Measurements from ENCODE around the gene PADI4. TPM values are rescaled to one million over a fixed set of nuclear protein-coding genes. Genes with fewer than 3 reads are reported as not detected.
A peak's percentile ranks its signal among the peaks of the same experiment; 100 is the strongest.
"Not testable (repeated sequence)": the region's sequence is repeated elsewhere in the genome, so short reads cannot be mapped to it uniquely, and the experiment has no call there.

PADI4 gene
- total RNA-seq, 3 donors from 2014 or later = 0.08 to 0.71 (median 0.66) TPM

GRCh38 chr1:17392199-17392740, 84.3 kb downstream of the PADI4 start:
- H3K9me3 Mint-ChIP-seq = no peaks in the 10 kb centered on the region
- ATAC-seq (no peak), DNase-seq (no peak)
- peaks cover 3% of the 10 kb centered on the region for H3K27me3 Mint-ChIP-seq (ENCODE audit: low read depth)
- no peak overlapping the region for H3K4me3 Mint-ChIP-seq
- peaks cover 3% of the 10 kb centered on the region for H3K4me1 Mint-ChIP-seq (ENCODE audit: low read depth)
- H3K36me3 Mint-ChIP-seq (ENCODE audit: insufficient read depth) = no peaks in the 10 kb centered on the region

DNA sequence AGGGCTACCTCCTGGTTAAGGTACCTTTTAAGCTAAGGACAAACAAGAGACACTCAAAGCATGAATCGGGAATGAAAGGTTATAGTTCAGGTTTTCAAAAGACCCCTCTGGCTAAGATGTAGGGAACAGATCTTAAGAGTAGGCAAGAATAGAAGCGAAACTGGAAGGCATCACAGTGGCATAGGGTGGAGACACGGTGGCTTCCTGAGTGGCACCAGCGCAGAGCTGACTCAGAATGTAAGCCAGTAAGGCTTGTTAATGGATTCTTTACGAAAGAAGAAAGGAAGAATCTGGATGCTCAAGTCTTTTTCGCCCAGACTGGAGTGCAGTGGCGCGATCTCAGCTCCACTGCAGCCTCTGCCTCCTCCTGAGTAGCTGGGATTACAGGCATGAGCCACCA, 85.2 kb downstream of the PADI4 start:
- peaks cover 3% of the 10 kb centered on the region for H3K4me1 Mint-ChIP-seq (ENCODE audit: low read depth)
- DNase-seq = no peak
- H3K9me3 Mint-ChIP-seq = no peaks in the 10 kb centered on the region
- no peak for ATAC-seq
- no peak overlapping the region for H3K4me3 Mint-ChIP-seq
- H3K27me3 Mint-ChIP-seq (ENCODE audit: low read depth) = peaks cover 3% of the 10 kb centered on the region
- H3K36me3 Mint-ChIP-seq (ENCODE audit: insufficient read depth) = no peaks in the 10 kb centered on the region

GRCh38 chr1:17397910-17398695, 90.1 kb downstream of the PADI4 start:
- DNase-seq (no peak), ATAC-seq (no peak)
- no peaks in the 10 kb centered on the region for H3K27me3 Mint-ChIP-seq (ENCODE audit: low read depth)
- no peaks in the 10 kb centered on the region for H3K9me3 Mint-ChIP-seq
- no peaks in the 10 kb centered on the region for H3K36me3 Mint-ChIP-seq (ENCODE audit: insufficient read depth)
- H3K4me3 Mint-ChIP-seq = no peak overlapping the region
- H3K4me1 Mint-ChIP-seq (ENCODE audit: low read depth) = peaks cover under 1% of the 10 kb centered on the region

- H3K9me3 Mint-ChIP-seq = no peaks in the 10 kb centered on the region
- H3K4me3 Mint-ChIP-seq = no peak overlapping the region
- no peaks in the 10 kb centered on the region for H3K27me3 Mint-ChIP-seq (ENCODE audit: low read depth)
- no peaks in the 10 kb centered on the region for H3K36me3 Mint-ChIP-seq (ENCODE audit: insufficient read depth)
- ATAC-seq = no peak
- no peak for DNase-seq
- no peaks in the 10 kb centered on the region for H3K4me1 Mint-ChIP-seq (ENCODE audit: low read depth)
These were observed 92.8 kb downstream of the PADI4 start for GRCh38 chr1:17400725-17401341.

GRCh38 chr1:17401841-17402240, 93.8 kb downstream of the PADI4 start:
- Mint-ChIP-seq H3K27me3 (ENCODE audit: low read depth) (no peaks in the 10 kb centered on the region), H3K36me3 (ENCODE audit: insufficient read depth) (peaks cover 2% of the 10 kb centered on the region), H3K4me3 (no peak overlapping the region), H3K4me1 (ENCODE audit: low read depth) (peaks cover 2% of the 10 kb centered on the region), H3K9me3 (no peaks in the 10 kb centered on the region)
- DNase-seq (no peak), ATAC-seq (no peak)

- ATAC-seq = no peak
- H3K36me3 Mint-ChIP-seq (ENCODE audit: insufficient read depth) = peaks cover 12% of the 10 kb centered on the region
These were observed 95.1 kb downstream of the PADI4 start for GRCh38 chr1:17403081-17403480.

GRCh38 chr1:17404034-17404684, 96.2 kb downstream of the PADI4 start:
- H3K4me3 Mint-ChIP-seq = no peak overlapping the region
- no peak for DNase-seq
- H3K27me3 Mint-ChIP-seq (ENCODE audit: low read depth) = no peaks in the 10 kb centered on the region
- peaks cover 2% of the 10 kb centered on the region for H3K4me1 Mint-ChIP-seq (ENCODE audit: low read depth)
- H3K36me3 Mint-ChIP-seq (ENCODE audit: insufficient read depth) = peaks cover 20% of the 10 kb centered on the region
- no peaks in the 10 kb centered on the region for H3K9me3 Mint-ChIP-seq
- ATAC-seq = no peak

More at GRCh38 chr1:17403081-17403480, 95.1 kb downstream of the PADI4 start:
- Mint-ChIP-seq H3K27me3 (ENCODE audit: low read depth) (no peaks in the 10 kb centered on the region), H3K9me3 (no peaks in the 10 kb centered on the region), H3K4me1 (ENCODE audit: low read depth) (peaks cover 2% of the 10 kb centered on the region), H3K4me3 (no peak overlapping the region)
- no peak for DNase-seq

DNA sequence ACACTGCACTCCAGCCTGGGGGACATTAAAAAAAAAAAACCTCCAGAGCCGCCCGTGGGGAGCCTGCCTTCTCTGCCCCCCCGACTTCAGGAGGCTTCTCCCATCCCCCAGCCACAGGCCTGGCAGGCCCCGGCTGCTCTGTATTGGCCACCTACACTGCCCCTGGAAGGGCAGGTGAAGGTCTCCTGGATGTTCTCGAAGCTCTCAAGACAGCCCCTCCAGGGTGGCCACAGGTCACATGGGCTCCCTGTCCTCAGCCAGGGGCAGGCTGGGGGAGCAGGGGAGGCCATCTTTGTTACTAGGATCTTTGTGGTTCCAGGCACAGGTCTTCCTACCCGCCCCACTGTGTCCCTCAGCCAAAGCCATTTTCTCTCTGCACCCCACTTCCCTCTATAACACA, 96.8 kb downstream of the PADI4 start:
- H3K4me3 Mint-ChIP-seq = no peak overlapping the region
- H3K4me1 Mint-ChIP-seq (ENCODE audit: low read depth) = peaks cover 2% of the 10 kb centered on the region
- ATAC-seq = no peak
- H3K9me3 Mint-ChIP-seq = no peaks in the 10 kb centered on the region
- H3K36me3 Mint-ChIP-seq (ENCODE audit: insufficient read depth) = peaks cover 25% of the 10 kb centered on the region
- H3K27me3 Mint-ChIP-seq (ENCODE audit: low read depth) = no peaks in the 10 kb centered on the region
- DNase-seq = no peak

GRCh38 chr1:17405898-17406759, 98.1 kb downstream of the PADI4 start:
- H3K4me1 Mint-ChIP-seq (ENCODE audit: low read depth) = peaks cover 2% of the 10 kb centered on the region
- H3K4me3 Mint-ChIP-seq = no peak overlapping the region
- no peaks in the 10 kb centered on the region for H3K9me3 Mint-ChIP-seq
- H3K27me3 Mint-ChIP-seq (ENCODE audit: low read depth) = no peaks in the 10 kb centered on the region
- peaks cover 36% of the 10 kb centered on the region for H3K36me3 Mint-ChIP-seq (ENCODE audit: insufficient read depth)
- peak; percentile 21 for DNase-seq
- ATAC-seq = peak; percentile 76 to 82

DNA sequence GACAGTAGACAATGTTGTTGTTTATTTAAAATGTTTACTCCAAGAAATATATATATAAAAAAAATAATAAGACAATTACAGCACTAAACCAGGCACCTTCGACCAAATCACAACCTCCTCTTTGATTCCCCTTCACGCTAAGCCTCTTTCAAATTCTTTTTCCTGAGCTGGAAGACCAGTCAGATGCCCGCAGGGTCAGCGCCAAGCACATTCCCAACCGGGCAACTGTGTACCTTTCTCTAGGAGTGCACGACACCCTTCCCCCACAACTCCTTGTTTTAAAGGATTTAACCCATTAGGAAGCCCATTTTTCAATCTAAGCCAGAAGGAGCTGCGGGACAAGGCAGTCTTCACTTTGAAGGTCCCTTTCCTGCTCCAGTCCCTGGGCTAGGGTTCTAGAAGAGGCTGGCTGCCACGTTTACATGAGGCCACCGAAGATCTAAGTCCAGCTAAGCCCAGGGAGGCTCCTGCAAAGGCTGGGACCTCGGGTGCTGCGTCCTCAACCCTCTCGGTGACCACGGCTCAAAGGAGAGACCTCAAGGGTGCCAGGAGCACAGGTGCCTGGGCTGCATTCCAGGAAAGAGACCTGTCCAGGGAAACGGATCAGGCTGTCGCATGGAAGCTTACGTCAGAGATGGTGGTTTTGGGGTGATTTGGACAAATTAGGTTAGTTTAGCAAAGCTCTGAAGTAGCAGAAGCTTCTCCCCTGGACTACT, 98.9 kb downstream of the PADI4 start:
- peaks cover 39% of the 10 kb centered on the region for H3K36me3 Mint-ChIP-seq (ENCODE audit: insufficient read depth)
- not testable (repeated sequence) for H3K4me3 Mint-ChIP-seq; H3K27me3 Mint-ChIP-seq (ENCODE audit: low read depth); DNase-seq; H3K4me1 Mint-ChIP-seq (ENCODE audit: low read depth); ATAC-seq; H3K9me3 Mint-ChIP-seq

DNA sequence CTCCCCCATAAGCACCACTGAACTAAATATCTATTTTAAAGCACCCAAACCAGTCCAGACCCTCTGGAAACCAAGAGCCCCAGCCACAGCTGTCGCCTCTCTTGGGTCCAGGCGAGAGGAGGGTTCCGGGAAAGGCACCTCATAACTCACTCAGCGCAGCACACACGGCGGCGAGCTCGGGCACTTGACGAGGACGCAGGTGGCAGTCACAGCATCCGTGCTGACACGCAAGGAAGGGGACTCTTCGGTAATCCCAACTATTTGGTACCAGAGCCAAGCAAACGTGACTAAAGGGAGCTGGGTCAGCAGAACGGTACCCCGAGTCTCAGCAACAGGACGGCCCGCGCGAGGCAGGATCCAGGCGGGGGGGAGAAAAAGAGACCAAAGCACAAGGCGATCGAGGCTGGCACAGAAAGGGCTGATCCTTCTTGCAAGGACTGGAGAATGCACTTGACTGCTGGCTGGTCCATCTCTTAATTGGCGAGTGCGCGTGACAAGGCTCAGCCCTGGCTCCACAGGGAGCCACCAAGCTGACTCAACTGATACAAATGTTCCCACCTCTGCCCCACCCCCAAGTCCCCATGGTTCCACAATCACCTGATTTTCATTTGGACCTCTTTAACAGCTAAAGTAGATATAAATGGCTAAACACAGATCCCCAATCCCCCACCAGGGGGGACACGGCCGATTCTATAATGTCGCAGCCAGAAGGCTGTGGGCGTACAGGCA, 100.0 kb downstream of the PADI4 start:
- not testable (repeated sequence) for H3K27me3 Mint-ChIP-seq (ENCODE audit: low read depth); ATAC-seq; H3K4me3 Mint-ChIP-seq; H3K4me1 Mint-ChIP-seq (ENCODE audit: low read depth); H3K9me3 Mint-ChIP-seq; DNase-seq
- peaks cover 49% of the 10 kb centered on the region for H3K36me3 Mint-ChIP-seq (ENCODE audit: insufficient read depth)

- H3K9me3 Mint-ChIP-seq = no peaks in the 10 kb centered on the region
- H3K4me1 Mint-ChIP-seq (ENCODE audit: low read depth) = peaks cover 5% of the 10 kb centered on the region
- no peak overlapping the region for H3K4me3 Mint-ChIP-seq
- no peak for ATAC-seq
- peaks cover 54% of the 10 kb centered on the region for H3K36me3 Mint-ChIP-seq (ENCODE audit: insufficient read depth)
- no peak for DNase-seq
- H3K27me3 Mint-ChIP-seq (ENCODE audit: low read depth) = no peaks in the 10 kb centered on the region
These were observed 101.4 kb downstream of the PADI4 start for GRCh38 chr1:17409391-17409811.
